IPS-20b (cell line): ENCODE data around the gene CLCN4.

Experiments used
- H3K27ac ChIP-seq: one replicate; pipeline ENCODE4 v1.5.1; 2013; ENCODE audit warnings: low read length
- H3K27me3 ChIP-seq: 2 replicates; pipeline ENCODE4 v1.6.1; 2013; ENCODE audit warnings: mild to moderate bottlenecking, low read length, inconsistent platforms; ENCODE audit not compliant: insufficient read depth
- H3K36me3 ChIP-seq: 2 replicates; pipeline ENCODE4 v1.6.1; 2013; ENCODE audit warnings: low read depth, mild to moderate bottlenecking, inconsistent platforms, low read length, moderate library complexity; ENCODE audit not compliant: insufficient read depth
- H3K4me1 ChIP-seq: 2 replicates; pipeline ENCODE4 v1.6.1; 2013; ENCODE audit warnings: mild to moderate bottlenecking, control low read depth, inconsistent platforms, low read length, moderate library complexity; ENCODE audit not compliant: insufficient read depth
- H3K4me3 ChIP-seq: 2 replicates; pipeline ENCODE4 v1.5.1; 2013; ENCODE audit warnings: mild to moderate bottlenecking, low read length, inconsistent platforms
- H3K9ac ChIP-seq: 2 replicates; pipeline ENCODE4 v1.6.1; 2013; ENCODE audit warnings: low read depth, mild to moderate bottlenecking, inconsistent platforms, low read length, moderate library complexity
- H3K9me3 ChIP-seq: 2 replicates; pipeline ENCODE4 v1.6.1; 2013; ENCODE audit warnings: mild to moderate bottlenecking, low read depth, low read length, inconsistent platforms; ENCODE audit not compliant: insufficient read depth

CLCN4 gene

DNA sequence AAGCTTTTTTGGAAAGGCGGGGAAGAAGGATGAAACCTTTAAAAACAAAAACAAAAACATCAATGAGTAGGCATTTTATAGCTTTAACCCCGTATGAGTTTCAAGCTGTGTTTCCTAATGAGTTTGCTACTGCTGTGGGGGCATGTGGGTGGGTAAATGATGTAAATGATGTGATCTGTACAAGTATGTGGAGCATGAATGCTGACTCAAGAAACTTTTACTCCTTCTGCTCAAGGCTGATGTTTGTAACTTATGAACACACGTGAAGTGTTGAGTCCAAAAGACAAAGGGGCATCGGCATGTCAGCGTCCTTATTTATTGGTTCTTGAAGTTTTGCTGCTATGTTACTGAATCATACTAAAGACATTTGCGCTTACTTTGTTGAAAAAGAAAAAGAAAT is 76.9 kb downstream of the CLCN4 start:
- H3K9me3 ChIP-seq = no peaks in the 10 kb centered on the region
- H3K4me1 ChIP-seq = no peaks in the 10 kb centered on the region
- no peaks in the 10 kb centered on the region for H3K27me3 ChIP-seq
- no peak overlapping the region for H3K27ac ChIP-seq
- H3K4me3 ChIP-seq = no peak overlapping the region
- no peak overlapping the region for H3K9ac ChIP-seq
- H3K36me3 ChIP-seq = no peaks in the 10 kb centered on the region

DNA sequence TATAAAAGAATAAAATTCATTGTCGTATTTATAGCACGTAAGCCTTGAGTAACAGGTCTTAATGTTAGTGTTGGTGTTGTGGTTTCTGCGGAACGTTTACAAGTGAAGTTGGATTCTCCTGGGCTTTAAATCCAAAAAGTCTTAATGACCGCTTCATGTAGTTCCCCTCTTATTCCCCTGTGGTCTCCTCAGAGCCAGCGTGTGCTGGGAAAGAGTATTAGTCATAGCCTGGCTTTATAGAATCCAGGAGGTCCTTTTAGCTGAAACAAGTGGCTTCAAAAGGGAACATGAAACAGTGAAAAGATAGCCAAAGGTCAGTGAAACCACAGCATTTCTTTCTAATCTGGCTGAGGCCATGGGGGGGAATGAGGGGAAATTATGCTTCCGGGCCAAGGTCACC is 79.1 kb downstream of the CLCN4 start:
- Histone ChIP-seq H3K4me3 (no peak overlapping the region), H3K9ac (no peak overlapping the region), H3K27ac (no peak overlapping the region), H3K4me1 (no peaks in the 10 kb centered on the region), H3K27me3 (no peaks in the 10 kb centered on the region), H3K9me3 (no peaks in the 10 kb centered on the region), H3K36me3 (no peaks in the 10 kb centered on the region)

DNA sequence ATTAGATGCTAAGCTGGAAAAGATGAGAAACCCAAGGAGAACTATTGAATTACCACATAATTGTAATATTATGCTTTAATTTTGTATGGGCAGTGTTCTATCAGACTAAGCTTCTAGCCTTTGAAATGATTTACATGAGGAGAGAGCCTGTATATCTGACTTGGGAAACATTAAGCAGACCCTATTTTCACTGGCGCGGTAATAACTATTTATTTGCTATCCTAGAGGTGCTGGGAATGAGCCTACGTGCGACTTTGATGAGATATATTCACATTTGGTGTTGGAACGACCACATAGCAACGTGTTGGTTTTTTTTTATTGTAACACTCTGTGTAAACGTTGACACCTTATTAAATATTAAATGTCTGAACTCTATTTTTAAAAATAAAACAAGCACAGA is 80.5 kb downstream of the CLCN4 start:
- H3K27me3 ChIP-seq = no peaks in the 10 kb centered on the region
- H3K9ac ChIP-seq = no peak overlapping the region
- no peak overlapping the region for H3K4me3 ChIP-seq
- H3K27ac ChIP-seq = no peak overlapping the region
- H3K9me3 ChIP-seq = no peaks in the 10 kb centered on the region
- H3K4me1 ChIP-seq = no peaks in the 10 kb centered on the region
- no peaks in the 10 kb centered on the region for H3K36me3 ChIP-seq

DNA sequence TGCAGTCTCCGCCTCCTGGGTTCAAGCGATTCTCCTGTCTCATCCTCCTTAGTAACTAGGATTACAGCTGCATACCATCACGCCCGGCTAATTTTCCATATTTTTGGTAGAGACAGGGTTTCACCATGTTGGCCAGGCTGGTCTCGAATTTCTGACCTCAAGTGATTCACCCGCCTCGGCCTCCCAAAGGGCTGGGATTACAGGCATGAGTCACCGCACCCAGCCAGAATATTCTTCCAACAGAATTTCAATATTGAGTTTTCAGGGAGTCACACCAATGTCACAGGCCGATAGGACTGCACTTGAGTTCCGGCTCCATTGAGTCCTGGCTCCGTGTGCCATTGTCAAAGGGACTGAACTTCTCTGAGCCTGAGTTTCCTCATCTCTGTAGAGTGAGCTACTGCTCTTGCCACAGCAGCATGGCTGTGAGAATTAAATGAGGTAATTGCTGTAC is 82.9 kb downstream of the CLCN4 start:
- H3K27me3 ChIP-seq = no peaks in the 10 kb centered on the region
- H3K9ac ChIP-seq = no peak overlapping the region
- H3K36me3 ChIP-seq = no peaks in the 10 kb centered on the region
- H3K4me1 ChIP-seq = no peaks in the 10 kb centered on the region
- H3K4me3 ChIP-seq = no peak overlapping the region
- no peaks in the 10 kb centered on the region for H3K9me3 ChIP-seq
- no peak overlapping the region for H3K27ac ChIP-seq

DNA sequence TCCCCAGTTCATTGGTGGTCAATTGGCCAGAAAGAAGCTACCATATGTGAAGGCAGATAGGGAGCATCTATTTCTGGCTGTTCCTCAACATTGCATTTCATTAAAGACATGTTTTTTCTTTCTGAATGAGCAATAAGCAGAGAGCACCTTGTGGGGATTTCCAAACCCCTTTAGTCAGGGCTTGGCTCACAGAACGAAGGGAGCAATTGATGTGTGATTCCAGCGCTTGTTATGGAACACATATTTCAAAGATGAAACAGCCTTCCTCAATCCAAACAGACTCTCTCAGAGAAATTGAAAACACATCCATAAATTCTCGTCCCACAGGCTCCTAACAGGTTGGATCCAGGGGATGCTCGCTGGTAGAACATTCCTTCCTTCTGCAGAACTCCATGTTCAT is 84.1 kb downstream of the CLCN4 start:
- no peak overlapping the region for H3K27ac ChIP-seq
- H3K9ac ChIP-seq = no peak overlapping the region
- H3K9me3 ChIP-seq = no peaks in the 10 kb centered on the region
- no peaks in the 10 kb centered on the region for H3K36me3 ChIP-seq
- H3K27me3 ChIP-seq = no peaks in the 10 kb centered on the region
- H3K4me1 ChIP-seq = no peaks in the 10 kb centered on the region
- H3K4me3 ChIP-seq = no peak overlapping the region

DNA sequence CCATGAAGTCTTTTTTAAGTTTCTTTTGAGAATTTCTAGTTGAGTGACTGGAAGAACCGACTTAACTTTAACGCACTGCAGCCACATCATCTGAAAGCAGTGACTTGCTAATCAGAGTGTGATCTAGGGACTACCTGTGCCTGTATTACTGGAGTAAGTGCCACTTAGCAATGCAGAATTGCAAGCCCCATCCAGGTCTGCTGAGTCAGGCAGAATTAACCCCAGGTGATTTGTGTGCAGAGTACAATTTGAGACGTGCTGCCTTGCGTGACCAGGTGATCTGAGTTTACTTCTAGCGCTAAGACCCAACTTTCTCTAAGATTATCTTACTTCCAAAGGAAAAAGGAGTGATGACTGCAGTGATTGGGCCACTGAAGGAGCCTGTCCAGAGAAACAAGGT is 85.3 kb downstream of the CLCN4 start:
- Histone ChIP-seq H3K4me1 (no peaks in the 10 kb centered on the region), H3K9me3 (no peaks in the 10 kb centered on the region)

DNA sequence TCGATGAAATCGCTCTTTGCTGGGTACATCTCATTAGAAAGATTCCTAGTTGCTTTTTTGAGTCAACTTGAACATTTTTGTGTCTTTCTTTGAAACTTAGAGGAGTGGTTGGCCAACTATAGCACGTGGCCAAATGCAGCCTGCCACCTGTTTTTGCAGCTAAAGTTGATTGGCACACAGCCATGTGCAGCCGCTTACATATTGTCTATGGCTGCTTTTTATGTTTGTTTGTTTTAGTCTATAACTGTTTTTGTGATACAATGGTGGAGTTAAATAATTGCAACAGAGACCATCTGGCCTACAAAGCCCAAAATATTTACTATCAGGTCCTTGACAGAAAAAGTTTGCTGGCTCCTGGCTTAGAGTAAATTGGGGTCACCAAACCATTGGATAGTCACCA is 86.3 kb downstream of the CLCN4 start:
- no peaks in the 10 kb centered on the region for H3K36me3 ChIP-seq
- H3K27me3 ChIP-seq = no peaks in the 10 kb centered on the region
- H3K27ac ChIP-seq = no peak overlapping the region
- no peaks in the 10 kb centered on the region for H3K9me3 ChIP-seq
- no peak overlapping the region for H3K9ac ChIP-seq
- H3K4me1 ChIP-seq = no peaks in the 10 kb centered on the region
- H3K4me3 ChIP-seq = no peak overlapping the region

More for the DNA sequence above, 85.3 kb downstream of the CLCN4 start:
- Histone ChIP-seq H3K27me3 (no peaks in the 10 kb centered on the region), H3K4me3 (no peak overlapping the region), H3K36me3 (no peaks in the 10 kb centered on the region), H3K27ac (no peak overlapping the region), H3K9ac (no peak overlapping the region)

DNA sequence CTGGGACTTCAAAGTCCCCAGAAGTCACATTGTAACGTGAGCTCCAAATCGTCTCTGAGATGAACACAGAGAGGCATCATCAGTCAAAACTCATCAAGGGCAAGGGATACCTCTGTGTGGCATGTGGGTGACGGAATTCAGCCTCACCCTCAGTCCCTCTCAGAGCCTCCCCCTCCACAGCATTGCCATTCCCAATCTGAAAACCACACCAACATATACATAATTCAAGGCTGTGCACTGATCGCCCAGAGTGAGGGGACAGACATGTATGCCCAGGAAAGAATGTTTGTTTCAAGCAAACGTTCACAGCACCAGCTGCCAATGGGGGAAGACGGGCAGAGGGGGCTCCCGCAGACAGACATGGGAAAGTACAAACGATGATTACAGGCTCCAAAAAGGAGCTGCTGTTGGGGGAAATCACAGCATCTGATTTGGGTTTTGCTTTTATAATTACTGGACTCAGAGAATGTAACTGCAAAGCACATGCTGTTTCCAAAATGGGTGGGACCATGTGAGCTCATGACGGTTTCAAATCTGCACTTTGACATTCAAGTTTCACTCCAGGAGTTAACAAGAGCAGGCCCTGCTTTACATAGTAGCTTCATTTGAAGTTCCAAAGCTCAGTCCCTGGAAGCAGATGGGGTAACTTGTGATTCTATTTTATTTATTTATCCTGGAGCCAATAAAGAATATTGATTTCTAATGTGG is 88.3 kb downstream of the CLCN4 start:
- Histone ChIP-seq H3K27me3 (no peaks in the 10 kb centered on the region), H3K4me1 (no peaks in the 10 kb centered on the region), H3K36me3 (no peaks in the 10 kb centered on the region), H3K27ac (no peak overlapping the region), H3K4me3 (no peak overlapping the region), H3K9me3 (no peaks in the 10 kb centered on the region), H3K9ac (no peak overlapping the region)

DNA sequence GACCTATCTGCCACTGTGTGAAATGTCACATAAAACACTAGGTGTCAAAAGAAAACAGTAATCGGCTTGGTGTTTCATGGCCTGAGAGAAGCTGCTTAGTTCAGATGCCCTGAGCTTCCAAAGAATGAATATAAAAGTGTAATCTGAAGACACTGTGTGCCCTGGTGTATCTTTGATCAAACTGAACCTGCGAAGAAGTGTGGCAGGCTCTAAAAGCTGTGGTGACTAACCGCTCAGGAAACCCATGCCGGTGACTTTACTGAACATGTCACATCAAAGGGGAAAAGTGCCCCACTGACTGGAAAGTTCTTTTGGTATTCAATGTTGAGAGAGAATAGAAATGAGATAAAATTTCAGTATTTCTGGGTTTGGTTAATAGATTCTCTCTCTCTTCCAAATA is 89.1 kb downstream of the CLCN4 start:
- no peaks in the 10 kb centered on the region for H3K4me1 ChIP-seq
- no peaks in the 10 kb centered on the region for H3K27me3 ChIP-seq
- H3K4me3 ChIP-seq = no peak overlapping the region
- H3K9me3 ChIP-seq = no peaks in the 10 kb centered on the region
- no peak overlapping the region for H3K27ac ChIP-seq
- no peaks in the 10 kb centered on the region for H3K36me3 ChIP-seq
- no peak overlapping the region for H3K9ac ChIP-seq

DNA sequence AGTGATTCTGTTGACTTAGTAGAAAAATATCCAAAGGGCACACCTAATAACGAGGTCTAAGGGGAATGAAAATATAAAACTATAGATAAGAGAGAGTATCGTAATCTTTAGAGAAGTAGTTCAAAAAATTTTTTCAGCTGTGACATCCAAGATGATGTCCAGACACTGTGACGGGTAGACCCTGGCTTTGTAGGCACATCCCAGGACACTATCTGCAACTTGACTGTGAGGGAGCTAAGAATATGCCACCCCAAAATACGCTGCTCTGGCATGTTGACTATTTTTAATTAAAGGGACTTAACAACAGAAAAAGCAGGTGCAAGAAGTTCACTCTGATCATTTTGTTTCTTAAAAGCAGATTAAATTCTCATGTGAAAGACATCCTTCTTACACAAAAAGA is 89.5 kb downstream of the CLCN4 start:
- no peaks in the 10 kb centered on the region for H3K4me1 ChIP-seq
- no peaks in the 10 kb centered on the region for H3K9me3 ChIP-seq
- no peak overlapping the region for H3K4me3 ChIP-seq
- H3K27ac ChIP-seq = no peak overlapping the region
- H3K36me3 ChIP-seq = no peaks in the 10 kb centered on the region
- no peak overlapping the region for H3K9ac ChIP-seq
- no peaks in the 10 kb centered on the region for H3K27me3 ChIP-seq

DNA sequence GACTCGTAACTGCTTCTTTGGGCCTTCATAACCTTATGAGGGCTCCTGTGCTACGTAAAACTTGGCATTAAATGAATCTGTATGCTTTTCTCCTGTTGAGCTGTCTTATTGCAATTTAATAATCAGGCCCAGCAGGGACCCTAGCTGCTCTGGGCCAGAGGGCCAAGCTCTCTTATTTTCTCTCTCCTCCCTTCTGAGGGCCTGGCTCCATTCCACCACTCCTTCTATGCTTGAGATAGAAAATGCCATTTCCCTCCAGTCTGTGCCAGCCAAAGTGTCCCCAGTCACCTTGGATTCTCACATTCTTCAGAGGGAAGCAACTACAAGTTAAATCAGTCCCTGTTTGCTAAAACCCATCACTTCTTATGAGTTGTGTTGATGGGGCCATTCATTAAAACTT is 90.1 kb downstream of the CLCN4 start:
- no peaks in the 10 kb centered on the region for H3K36me3 ChIP-seq
- no peak overlapping the region for H3K4me3 ChIP-seq
- no peaks in the 10 kb centered on the region for H3K27me3 ChIP-seq
- H3K4me1 ChIP-seq = no peaks in the 10 kb centered on the region
- no peak overlapping the region for H3K27ac ChIP-seq
- no peaks in the 10 kb centered on the region for H3K9me3 ChIP-seq
- no peak overlapping the region for H3K9ac ChIP-seq

DNA sequence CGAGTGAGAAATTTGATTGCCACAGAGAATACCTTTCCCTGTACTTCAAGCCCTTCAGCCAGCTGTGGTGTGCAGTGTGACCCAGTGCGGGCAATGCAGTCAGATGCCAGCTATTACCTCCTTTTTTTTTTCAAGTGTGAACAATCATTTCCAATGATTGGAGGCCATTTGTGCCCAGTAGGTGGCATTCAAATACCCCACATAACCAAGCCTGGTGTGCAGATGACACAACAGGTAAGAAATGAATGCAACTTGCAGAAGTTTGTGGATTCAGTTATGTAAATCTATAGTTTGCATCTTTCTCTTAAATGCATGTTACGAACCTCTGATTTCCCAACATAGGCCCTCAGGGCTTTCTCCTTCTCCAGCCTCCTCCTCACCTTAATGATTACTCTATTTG is 98.0 kb downstream of the CLCN4 start:
- Histone ChIP-seq H3K9ac (no peak overlapping the region), H3K27me3 (no peaks in the 10 kb centered on the region), H3K4me1 (no peaks in the 10 kb centered on the region), H3K36me3 (no peaks in the 10 kb centered on the region), H3K4me3 (no peak overlapping the region), H3K9me3 (no peaks in the 10 kb centered on the region), H3K27ac (no peak overlapping the region)
